Measurements from ENCODE around the gene STX18. TPM values are rescaled to one million over a fixed set of nuclear protein-coding genes. Genes with fewer than 3 reads are reported as not detected.
"Not testable (repeated sequence)": the region's sequence is repeated elsewhere in the genome, so short reads cannot be mapped to it uniquely, and the experiment has no call there.

Gene STX18
- polyA plus RNA-seq, 4 donors = 24.2 to 55.0 (median 38.7) TPM

DNA sequence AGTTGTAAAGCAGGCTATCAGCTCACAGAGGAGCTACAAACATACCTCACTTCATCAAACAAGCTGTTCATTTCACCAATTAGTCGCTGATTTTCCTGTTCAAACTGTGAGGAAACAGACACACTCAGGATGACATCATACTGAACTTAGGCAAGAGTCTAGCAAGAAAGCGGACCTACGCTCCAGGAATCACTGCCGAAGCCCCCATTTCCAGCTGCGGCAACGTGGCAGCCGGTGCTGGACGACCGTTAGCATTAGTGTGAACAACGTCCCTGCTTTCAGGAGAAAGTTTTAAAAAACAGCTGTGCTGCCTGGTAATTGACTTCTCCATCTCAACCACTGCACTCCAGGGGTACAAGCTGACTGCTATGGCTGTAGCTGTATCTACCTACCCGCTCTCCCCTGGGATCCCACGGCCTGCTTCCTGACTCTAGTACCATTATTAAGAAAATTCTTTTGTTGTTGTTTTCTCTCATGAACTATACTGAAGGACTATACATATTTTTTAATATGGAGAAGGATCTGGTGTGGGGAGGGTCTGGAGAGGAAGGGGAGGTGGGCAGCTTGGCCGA, 116.6 kb downstream of the STX18 start:
- 89 to 92% (median 91%) methylated on average over 13 of the region's 13 CpGs for WGBS, 3 donors
- H3K36me3 ChIP-seq (ENCODE audit: control insufficient read depth in 3 of 3, insufficient read depth in 2 of 3, low read depth in 1 of 3, low read length in 3 of 3) = peaks cover 10 to 56% (median 13%) of the 10 kb centered on the region in 3 donors

DNA sequence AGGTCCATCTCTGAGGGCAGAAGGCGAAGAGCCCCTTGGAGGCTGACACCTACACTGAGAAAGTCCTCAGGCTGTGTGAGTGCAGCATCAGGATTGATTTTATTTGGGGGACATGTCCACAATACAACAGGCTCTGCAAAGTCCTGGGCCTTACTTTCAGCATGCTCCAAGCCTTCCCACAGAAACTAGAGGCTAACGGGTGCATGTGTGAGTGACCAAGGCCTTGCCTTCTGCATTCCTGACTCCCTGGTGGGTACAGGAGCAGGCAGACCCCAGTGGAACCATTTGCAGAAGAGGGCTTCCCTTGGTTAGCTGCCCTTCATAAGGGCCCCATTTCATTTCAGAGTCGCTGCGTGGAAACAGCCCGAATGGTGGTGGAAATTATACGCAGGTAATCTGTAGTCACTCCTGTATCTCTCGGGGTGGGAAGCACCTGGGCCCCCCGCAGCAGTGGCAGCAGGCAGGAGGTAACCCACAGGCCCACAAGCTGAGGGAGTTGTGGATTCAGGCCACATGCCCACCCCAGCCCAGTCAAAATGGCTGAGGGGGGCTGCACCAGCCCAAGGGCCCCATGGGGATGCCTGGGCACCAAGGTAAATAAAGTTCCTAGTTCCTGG, 117.2 kb downstream of the STX18 start:
- Histone ChIP-seq H3K9me3 (ENCODE audit: control insufficient read depth in 2 of 2, insufficient read depth in 1 of 2, low read depth in 1 of 2, low read length in 1 of 2) (no peaks in the 10 kb centered on the region), H3K4me3 (ENCODE audit: low read depth in 1 of 3, low read length in 3 of 3) (no peak overlapping the region), H3K36me3 (ENCODE audit: control insufficient read depth in 3 of 3, insufficient read depth in 2 of 3, low read depth in 1 of 3, low read length in 3 of 3) (peaks cover 13 to 61% (median 14%) of the 10 kb centered on the region in 3 donors), H3K27ac (ENCODE audit: low read depth in 1 of 3, low read length in 2 of 3) (no peak overlapping the region), H3K27me3 (ENCODE audit: control insufficient read depth in 3 of 3, insufficient read depth in 3 of 3, low read length in 3 of 3) (no peaks in the 10 kb centered on the region), H3K4me1 (ENCODE audit: control insufficient read depth in 3 of 3, insufficient read depth in 2 of 3, low read depth in 1 of 3, low read length in 2 of 3) (peaks cover 0 to 13% (median 0%) of the 10 kb centered on the region in 3 donors)
- no peak for FAIRE-seq
- WGBS, 3 donors = 88 to 92% (median 92%) methylated on average over 8 of the region's 8 CpGs
- DNase-seq = no peak

More for the DNA sequence above, 116.6 kb downstream of the STX18 start:
- Histone ChIP-seq H3K27me3 (ENCODE audit: control insufficient read depth in 3 of 3, insufficient read depth in 3 of 3, low read length in 3 of 3) (no peaks in the 10 kb centered on the region), H3K9me3 (ENCODE audit: control insufficient read depth in 2 of 2, insufficient read depth in 1 of 2, low read depth in 1 of 2, low read length in 1 of 2) (no peaks in the 10 kb centered on the region), H3K4me3 (ENCODE audit: low read depth in 1 of 3, low read length in 3 of 3) (no peak overlapping the region), H3K4me1 (ENCODE audit: control insufficient read depth in 3 of 3, insufficient read depth in 2 of 3, low read depth in 1 of 3, low read length in 2 of 3) (peaks cover 0 to 13% (median 0%) of the 10 kb centered on the region in 3 donors), H3K27ac (ENCODE audit: low read depth in 1 of 3, low read length in 2 of 3) (no peak overlapping the region)
- FAIRE-seq (no peak), DNase-seq (no peak)

DNA sequence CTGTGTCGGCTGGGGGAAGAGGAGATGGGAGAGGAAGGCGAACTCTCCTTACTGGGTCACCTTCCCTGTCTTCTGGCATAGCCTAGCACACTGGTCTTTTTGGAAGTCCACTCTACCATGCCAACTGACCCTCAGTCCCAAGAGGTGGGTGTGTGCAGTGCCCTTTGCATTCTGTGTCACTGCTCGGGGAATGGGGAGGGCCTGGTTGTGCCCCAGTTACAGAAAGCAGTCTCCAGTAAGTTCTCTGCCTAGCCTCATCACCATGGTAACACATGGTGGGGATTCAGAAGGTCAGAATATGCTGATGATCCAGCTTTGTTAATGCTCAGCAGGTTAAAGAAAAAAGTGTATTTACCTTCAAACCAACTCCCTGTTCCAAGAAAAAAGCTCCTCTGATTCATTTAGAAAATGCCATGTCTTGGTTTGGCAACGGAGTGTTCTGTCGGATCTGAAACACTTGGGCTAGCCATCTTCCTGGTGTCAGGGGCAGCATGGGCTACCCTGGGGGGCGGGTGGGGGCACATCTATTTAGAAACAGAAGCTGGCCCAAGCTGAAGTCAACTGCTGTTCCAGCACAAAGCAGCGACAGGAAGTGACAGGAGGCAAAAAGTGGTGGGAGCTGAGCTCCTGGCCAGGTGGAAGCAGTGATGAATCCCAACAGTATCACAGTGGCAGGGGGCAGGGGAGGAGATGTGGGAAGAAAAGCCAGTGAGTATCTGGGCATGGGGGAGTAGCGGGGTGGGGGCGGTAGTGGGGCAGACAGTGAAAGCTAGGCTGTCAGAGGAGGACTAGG, 117.9 kb downstream of the STX18 start:
- FAIRE-seq = no peak
- DNase-seq = peak in 1 of 2 donors; percentile 18

DNA sequence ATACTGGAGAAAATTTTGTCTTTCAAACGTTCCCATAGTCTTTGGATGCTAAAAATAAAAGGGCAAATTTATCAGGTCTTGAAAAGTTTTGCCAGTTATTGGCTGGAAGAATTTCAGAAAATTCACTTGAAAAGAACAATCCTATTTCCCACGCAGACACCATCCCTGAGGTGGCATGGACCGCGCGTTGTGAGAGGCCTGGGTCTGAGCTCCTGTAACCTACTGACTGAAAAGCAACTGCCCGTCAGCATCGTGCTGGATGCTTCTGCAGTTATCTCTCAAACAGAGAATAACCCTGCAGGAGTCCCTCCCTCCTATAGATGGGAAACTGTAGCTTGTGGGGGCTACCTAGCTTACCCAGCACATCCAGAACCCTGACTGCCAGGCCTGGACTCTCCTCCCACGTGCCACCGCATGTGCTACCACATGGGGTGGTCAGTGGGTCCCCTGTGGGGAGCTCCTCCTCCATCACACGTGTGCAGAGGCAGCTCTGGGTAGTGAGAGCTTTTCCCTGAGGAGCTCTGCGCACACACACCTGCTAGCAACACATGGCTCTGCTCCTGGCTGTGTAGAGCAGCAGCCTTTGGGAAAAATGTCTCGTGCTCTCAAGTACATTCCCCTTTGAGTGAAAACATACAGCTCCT, 118.9 kb downstream of the STX18 start:
- Histone ChIP-seq H3K27ac (ENCODE audit: low read depth in 1 of 3, low read length in 2 of 3) (no peak overlapping the region), H3K4me1 (ENCODE audit: control insufficient read depth in 3 of 3, insufficient read depth in 2 of 3, low read depth in 1 of 3, low read length in 2 of 3) (peaks cover 0 to 13% (median 0%) of the 10 kb centered on the region in 3 donors), H3K9me3 (ENCODE audit: control insufficient read depth in 2 of 2, insufficient read depth in 1 of 2, low read depth in 1 of 2, low read length in 1 of 2) (no peaks in the 10 kb centered on the region), H3K27me3 (ENCODE audit: control insufficient read depth in 3 of 3, insufficient read depth in 3 of 3, low read length in 3 of 3) (no peaks in the 10 kb centered on the region), H3K36me3 (ENCODE audit: control insufficient read depth in 3 of 3, insufficient read depth in 2 of 3, low read depth in 1 of 3, low read length in 3 of 3) (peaks cover 16 to 60% (median 20%) of the 10 kb centered on the region in 3 donors), H3K4me3 (ENCODE audit: low read depth in 1 of 3, low read length in 3 of 3) (no peak overlapping the region)
- DNase-seq = peak in 1 of 2 donors; percentile 11
- 69 to 83% (median 80%) methylated on average over 12 of the region's 12 CpGs for WGBS, 3 donors
- no peak for FAIRE-seq

More for the DNA sequence above, 117.9 kb downstream of the STX18 start:
- H3K4me3 ChIP-seq (ENCODE audit: low read depth in 1 of 3, low read length in 3 of 3) = no peak overlapping the region
- H3K9me3 ChIP-seq (ENCODE audit: control insufficient read depth in 2 of 2, insufficient read depth in 1 of 2, low read depth in 1 of 2, low read length in 1 of 2) = no peaks in the 10 kb centered on the region
- no peaks in the 10 kb centered on the region for H3K27me3 ChIP-seq (ENCODE audit: control insufficient read depth in 3 of 3, insufficient read depth in 3 of 3, low read length in 3 of 3)
- WGBS, 3 donors = 78 to 86% (median 82%) methylated on average over 9 of the region's 9 CpGs
- H3K36me3 ChIP-seq (ENCODE audit: control insufficient read depth in 3 of 3, insufficient read depth in 2 of 3, low read depth in 1 of 3, low read length in 3 of 3) = peaks cover 13 to 62% (median 16%) of the 10 kb centered on the region in 3 donors
- H3K4me1 ChIP-seq (ENCODE audit: control insufficient read depth in 3 of 3, insufficient read depth in 2 of 3, low read depth in 1 of 3, low read length in 2 of 3) = peaks cover 0 to 13% (median 0%) of the 10 kb centered on the region in 3 donors
- H3K27ac ChIP-seq (ENCODE audit: low read depth in 1 of 3, low read length in 2 of 3) = no peak overlapping the region

DNA sequence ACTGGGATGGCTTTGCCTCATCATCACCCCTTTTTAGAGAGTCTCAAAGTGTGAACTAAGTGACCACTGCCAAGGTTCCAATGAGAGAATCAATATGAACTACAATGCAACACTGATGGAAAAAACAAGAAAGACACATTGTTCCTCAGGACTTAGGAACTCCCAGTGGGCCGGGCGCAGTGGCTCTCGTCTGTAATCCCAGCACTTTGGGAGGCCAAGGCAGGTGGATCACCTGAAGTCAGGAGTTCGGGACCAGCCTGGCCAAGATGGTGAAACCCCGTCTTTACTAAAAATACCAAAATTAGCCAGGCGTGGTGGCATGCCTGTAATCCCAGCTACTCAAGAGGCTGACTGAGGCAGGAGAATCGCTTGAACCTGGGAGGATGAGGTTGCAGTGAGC, 119.7 kb downstream of the STX18 start:
- FAIRE-seq = not testable (repeated sequence)

DNA sequence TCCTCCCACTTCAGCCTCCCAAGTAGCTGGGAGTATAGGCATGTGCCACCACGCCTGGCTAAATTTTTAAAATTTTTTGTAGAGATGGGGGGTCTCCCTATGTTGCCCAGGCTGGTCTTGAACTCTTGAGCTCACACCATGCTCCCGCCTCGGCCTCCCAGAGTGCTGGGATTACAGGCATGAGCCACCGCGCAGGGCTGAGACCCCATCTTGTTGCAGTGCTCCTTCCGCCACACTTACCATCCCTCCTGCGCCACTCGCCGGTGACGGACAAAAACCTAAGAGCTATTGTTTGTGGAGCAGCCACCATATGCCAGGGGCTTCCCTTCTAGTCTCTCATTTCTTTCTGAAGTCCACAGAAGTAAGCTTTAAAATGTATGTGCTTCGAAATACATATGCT, 120.5 kb downstream of the STX18 start:
- FAIRE-seq (no peak), DNase-seq (no peak)
- Histone ChIP-seq H3K27ac (ENCODE audit: low read depth in 1 of 3, low read length in 2 of 3) (no peak overlapping the region), H3K4me3 (ENCODE audit: low read depth in 1 of 3, low read length in 3 of 3) (no peak overlapping the region), H3K36me3 (ENCODE audit: control insufficient read depth in 3 of 3, insufficient read depth in 2 of 3, low read depth in 1 of 3, low read length in 3 of 3) (peaks cover 18 to 59% (median 22%) of the 10 kb centered on the region in 3 donors), H3K27me3 (ENCODE audit: control insufficient read depth in 3 of 3, insufficient read depth in 3 of 3, low read length in 3 of 3) (no peaks in the 10 kb centered on the region), H3K4me1 (ENCODE audit: control insufficient read depth in 3 of 3, insufficient read depth in 2 of 3, low read depth in 1 of 3, low read length in 2 of 3) (peaks cover 0 to 13% (median 0%) of the 10 kb centered on the region in 3 donors), H3K9me3 (ENCODE audit: control insufficient read depth in 2 of 2, insufficient read depth in 1 of 2, low read depth in 1 of 2, low read length in 1 of 2) (no peaks in the 10 kb centered on the region)
- 97 to 98% (median 97%) methylated on average over 11 of the region's 11 CpGs for WGBS, 3 donors

More for the DNA sequence above, 119.7 kb downstream of the STX18 start:
- DNase-seq; H3K9me3 ChIP-seq (ENCODE audit: control insufficient read depth in 2 of 2, insufficient read depth in 1 of 2, low read depth in 1 of 2, low read length in 1 of 2); H3K4me3 ChIP-seq (ENCODE audit: low read depth in 1 of 3, low read length in 3 of 3); H3K27ac ChIP-seq (ENCODE audit: low read depth in 1 of 3, low read length in 2 of 3); H3K27me3 ChIP-seq (ENCODE audit: control insufficient read depth in 3 of 3, insufficient read depth in 3 of 3, low read length in 3 of 3): not testable (repeated sequence)
- whole genome bisulfite sequencing, 3 donors = 94 to 97% (median 97%) methylated on average over 7 of the region's 7 CpGs
- H3K36me3 ChIP-seq (ENCODE audit: control insufficient read depth in 3 of 3, insufficient read depth in 2 of 3, low read depth in 1 of 3, low read length in 3 of 3) = peaks cover 18 to 60% (median 20%) of the 10 kb centered on the region in 3 donors
- H3K4me1 ChIP-seq (ENCODE audit: control insufficient read depth in 3 of 3, insufficient read depth in 2 of 3, low read depth in 1 of 3, low read length in 2 of 3) = peaks cover 0 to 13% (median 0%) of the 10 kb centered on the region in 3 donors

DNA sequence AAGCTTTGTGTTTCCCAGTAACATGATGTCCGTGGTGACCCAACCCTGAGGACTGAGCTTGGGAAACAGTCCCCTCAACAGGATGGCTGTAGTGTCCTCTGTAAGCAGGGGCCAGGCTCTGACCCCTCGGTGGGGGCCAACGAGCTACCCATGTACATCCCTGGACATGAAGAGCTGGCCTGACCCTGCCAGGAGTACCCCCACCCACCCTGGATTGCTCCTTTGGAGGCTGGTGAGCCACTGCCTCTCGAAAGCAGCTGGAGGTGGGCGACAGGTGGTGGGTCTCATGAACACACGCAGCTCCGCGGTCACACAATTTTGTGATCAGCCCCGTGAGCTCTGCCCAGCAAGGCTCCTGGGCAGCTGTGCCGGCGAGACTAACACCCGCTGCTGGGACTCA, 121.4 kb downstream of the STX18 start:
- H3K27me3 ChIP-seq (ENCODE audit: control insufficient read depth in 3 of 3, insufficient read depth in 3 of 3, low read length in 3 of 3) = no peaks in the 10 kb centered on the region
- H3K4me3 ChIP-seq (ENCODE audit: low read depth in 1 of 3, low read length in 3 of 3) = no peak overlapping the region
- H3K9me3 ChIP-seq (ENCODE audit: control insufficient read depth in 2 of 2, insufficient read depth in 1 of 2, low read depth in 1 of 2, low read length in 1 of 2) = peaks cover 0 to 6% of the 10 kb centered on the region in 2 donors
- H3K27ac ChIP-seq (ENCODE audit: low read depth in 1 of 3, low read length in 2 of 3) = no peak overlapping the region
- WGBS, 3 donors = 96 to 98% (median 96%) methylated on average over 12 of the region's 12 CpGs
- no peak for FAIRE-seq
- no peak for DNase-seq
- peaks cover 18 to 66% (median 23%) of the 10 kb centered on the region in 3 donors for H3K36me3 ChIP-seq (ENCODE audit: control insufficient read depth in 3 of 3, insufficient read depth in 2 of 3, low read depth in 1 of 3, low read length in 3 of 3)
- H3K4me1 ChIP-seq (ENCODE audit: control insufficient read depth in 3 of 3, insufficient read depth in 2 of 3, low read depth in 1 of 3, low read length in 2 of 3) = peaks cover 0 to 13% (median 0%) of the 10 kb centered on the region in 3 donors

DNA sequence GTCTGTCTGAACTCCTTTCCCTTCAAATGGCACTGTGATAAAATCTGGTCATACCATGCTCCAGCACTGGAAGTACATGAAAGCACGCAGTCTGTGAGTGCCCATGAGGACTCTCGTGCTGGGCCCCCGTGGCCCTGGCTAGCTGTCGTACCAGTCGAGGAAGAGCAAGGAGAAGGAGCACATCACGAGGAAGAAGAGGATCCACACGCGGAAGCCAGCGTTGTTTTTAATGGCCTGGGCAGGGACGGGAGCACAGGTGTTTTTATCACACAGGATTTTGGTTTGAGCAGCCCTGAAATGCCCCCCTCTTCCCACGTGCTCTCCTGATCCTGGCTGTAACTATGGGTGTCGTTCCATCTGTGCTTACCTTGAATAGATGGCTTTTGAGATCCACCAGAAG, 122.0 kb downstream of the STX18 start:
- FAIRE-seq = no peak
- Histone ChIP-seq H3K4me1 (ENCODE audit: control insufficient read depth in 3 of 3, insufficient read depth in 2 of 3, low read depth in 1 of 3, low read length in 2 of 3) (peaks cover 0 to 13% (median 0%) of the 10 kb centered on the region in 3 donors), H3K27me3 (ENCODE audit: control insufficient read depth in 3 of 3, insufficient read depth in 3 of 3, low read length in 3 of 3) (no peaks in the 10 kb centered on the region), H3K4me3 (ENCODE audit: low read depth in 1 of 3, low read length in 3 of 3) (no peak overlapping the region), H3K9me3 (ENCODE audit: control insufficient read depth in 2 of 2, insufficient read depth in 1 of 2, low read depth in 1 of 2, low read length in 1 of 2) (peaks cover 0 to 6% of the 10 kb centered on the region in 2 donors), H3K27ac (ENCODE audit: low read depth in 1 of 3, low read length in 2 of 3) (no peak overlapping the region), H3K36me3 (ENCODE audit: control insufficient read depth in 3 of 3, insufficient read depth in 2 of 3, low read depth in 1 of 3, low read length in 3 of 3) (peaks cover 18 to 68% (median 23%) of the 10 kb centered on the region in 3 donors)
- no peak for DNase-seq
- WGBS, 3 donors = 94 to 96% (median 95%) methylated on average over 12 of the region's 12 CpGs
